ENCODE measurements around the gene ELFN2.
A peak's percentile ranks its signal among the peaks of the same experiment; 100 is the strongest.

The ELFN2 gene

GRCh38 chr22:37425800-37426705, 1.2 kb downstream of the ELFN2 start:
- H3K9me3 ChIP-seq (ENCODE audit: control insufficient read depth, insufficient read depth, low read length): no peaks in the 10 kb centered on the region
- TF ChIP-seq CTCF (IDR thresholded peaks at IDR 0.05; ENCODE audit: low read depth, low read length, poor library complexity, severe bottlenecking): no peak
- TF ChIP-seq EZH2phosphoT487 (IDR thresholded peaks at IDR 0.05; ENCODE audit: borderline replicate concordance, low read length): 0 out of 2 replicates have a peak, but pooled peaks have one; percentile 45
- H3K79me2 ChIP-seq (ENCODE audit: control insufficient read depth, low read length): no peaks in the 10 kb centered on the region
- no peak overlapping the region for H3K27ac ChIP-seq (ENCODE audit: low read depth, low read length)
- H3K4me3 ChIP-seq (ENCODE audit: low read length): no peak overlapping the region
- no peaks in the 10 kb centered on the region for H3K36me3 ChIP-seq (ENCODE audit: control insufficient read depth, low read length)
- H3K4me1 ChIP-seq (ENCODE audit: control insufficient read depth, low read length): no peaks in the 10 kb centered on the region
- H4K20me1 ChIP-seq (ENCODE audit: control insufficient read depth, insufficient read depth, low read depth, low read length): no peaks in the 10 kb centered on the region
- no peaks in the 10 kb centered on the region for H3K9me2 ChIP-seq (replicated peaks; ENCODE audit: control insufficient read depth, low read length)
- H3F3A ChIP-seq (ENCODE audit: control insufficient read depth, insufficient read depth): no peaks in the 10 kb centered on the region
- H3K4me2 ChIP-seq (ENCODE audit: low read length): no peak overlapping the region
- H3K27me3 ChIP-seq (ENCODE audit: control insufficient read depth, low read length): peaks cover 76% of the 10 kb centered on the region

- H3K27ac ChIP-seq (ENCODE audit: low read depth, low read length): no peak overlapping the region
- H3K9me3 ChIP-seq (ENCODE audit: control insufficient read depth, insufficient read depth, low read length): no peaks in the 10 kb centered on the region
- no peak overlapping the region for H3K4me3 ChIP-seq (ENCODE audit: low read length)
Measured at GRCh38 chr22:37425369-37425768, 1.9 kb downstream of the ELFN2 start.

DNA sequence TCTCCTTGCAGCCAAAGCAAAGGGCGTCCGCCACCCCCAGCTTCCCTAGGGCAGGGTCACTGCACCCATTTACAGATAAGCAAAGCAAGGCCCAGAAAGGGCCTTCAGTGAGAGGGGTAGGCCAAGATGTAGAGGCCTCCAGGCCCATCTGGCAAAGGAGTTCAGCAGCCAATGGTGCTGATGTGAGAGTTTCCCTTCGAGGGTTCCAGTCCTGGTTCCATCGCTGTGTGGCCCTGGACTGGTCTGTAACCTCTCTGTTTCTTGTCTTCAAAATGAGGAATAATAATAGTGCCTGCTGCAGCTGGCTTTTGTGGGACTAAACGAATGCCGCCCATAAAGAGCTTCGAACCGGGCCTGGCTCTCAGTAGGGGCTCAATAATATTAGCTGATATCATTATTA, 4.0 kb downstream of the ELFN2 start:
- Histone ChIP-seq H3K79me2 (ENCODE audit: control insufficient read depth, low read length) (no peaks in the 10 kb centered on the region), H3K9me2 (replicated peaks; ENCODE audit: control insufficient read depth, low read length) (no peaks in the 10 kb centered on the region), H3K9me3 (ENCODE audit: control insufficient read depth, insufficient read depth, low read length) (no peaks in the 10 kb centered on the region), H3K27me3 (ENCODE audit: control insufficient read depth, low read length) (peaks cover 79% of the 10 kb centered on the region), H4K20me1 (ENCODE audit: control insufficient read depth, insufficient read depth, low read depth, low read length) (no peaks in the 10 kb centered on the region), H3K4me3 (ENCODE audit: low read length) (no peak overlapping the region), H3K4me2 (ENCODE audit: low read length) (no peak overlapping the region), H3K27ac (ENCODE audit: low read depth, low read length) (no peak overlapping the region), H3K4me1 (ENCODE audit: control insufficient read depth, low read length) (no peaks in the 10 kb centered on the region), H3K36me3 (ENCODE audit: control insufficient read depth, low read length) (no peaks in the 10 kb centered on the region), H3F3A (ENCODE audit: control insufficient read depth, insufficient read depth) (no peaks in the 10 kb centered on the region)
- no peak for TF ChIP-seq EZH2phosphoT487 (IDR thresholded peaks at IDR 0.05; ENCODE audit: borderline replicate concordance, low read length)
- TF ChIP-seq CTCF (IDR thresholded peaks at IDR 0.05; ENCODE audit: low read depth, low read length, poor library complexity, severe bottlenecking): no peak

More at GRCh38 chr22:37425369-37425768, 1.9 kb downstream of the ELFN2 start:
- H3K4me2 ChIP-seq (ENCODE audit: low read length): no peak overlapping the region
- no peaks in the 10 kb centered on the region for H3K4me1 ChIP-seq (ENCODE audit: control insufficient read depth, low read length)
- H3K36me3 ChIP-seq (ENCODE audit: control insufficient read depth, low read length): no peaks in the 10 kb centered on the region
- H4K20me1 ChIP-seq (ENCODE audit: control insufficient read depth, insufficient read depth, low read depth, low read length): no peaks in the 10 kb centered on the region
- no peaks in the 10 kb centered on the region for H3F3A ChIP-seq (ENCODE audit: control insufficient read depth, insufficient read depth)
- peaks cover 76% of the 10 kb centered on the region for H3K27me3 ChIP-seq (ENCODE audit: control insufficient read depth, low read length)
- no peaks in the 10 kb centered on the region for H3K79me2 ChIP-seq (ENCODE audit: control insufficient read depth, low read length)
- TF ChIP-seq EZH2phosphoT487 (IDR thresholded peaks at IDR 0.05; ENCODE audit: borderline replicate concordance, low read length) (no peak), CTCF (IDR thresholded peaks at IDR 0.05; ENCODE audit: low read depth, low read length, poor library complexity, severe bottlenecking) (no peak)
- H3K9me2 ChIP-seq (replicated peaks; ENCODE audit: control insufficient read depth, low read length): no peaks in the 10 kb centered on the region

Measured in DOHH2 (cell line).